Mesenteric fat pad (tissue), 1 donor: ENCODE data around the gene ZFPM1. TPM values are rescaled to one million over a fixed set of nuclear protein-coding genes. Genes with fewer than 3 reads are reported as not detected.

Experiments
- DNase-seq: peaks from one replicate; pipeline ENCODE4 v3.0.0-alpha.2; 2020; ENCODE audit warnings: low spot score
- microRNA-seq: library from miRNA; unstranded; fragments of <30 nt; microRNA quantifications from one replicate; pipeline ENCODE4 v1.2.0, GENCODE V29; 2020; ENCODE audit warnings: borderline number of aligned reads
- total RNA-seq: library from RNA; stranded (reverse); fragmentation: NEBNext Ultra II Directional; extraction: Animal tissue kit (Norgen Biotek cat#: 25700); gene quantifications from one replicate; pipeline ENCODE4 v1.2.1, GENCODE V29; 2021
- donor health status: DM: yes; HTN: yes; CAD: no.

Gene ZFPM1
- total RNA-seq, 1 donor from 2014 or later: 4.8 TPM

GRCh38 chr16:88585927-88586581 lies 133.0 kb downstream of the ZFPM1 start:
- no peak for DNase-seq

Small RNA genes within 50 kb of the gene (microRNA-seq; reads per million reads assigned to microRNA genes)
- not detected for gene MIR5189

Other genes with a start within 250 kb of the ZFPM1 start
- gene ZNF469, start 70.3 kb upstream of the ZFPM1 start, total RNA-seq: 2.5 TPM
- gene ZC3H18, start 117.1 kb downstream of the ZFPM1 start, total RNA-seq: 39.2 TPM
- not detected for gene IL17C, start 185.3 kb downstream of the ZFPM1 start, total RNA-seq
- 183 TPM for gene CYBA, start 197.8 kb downstream of the ZFPM1 start, total RNA-seq
- gene MVD, start 209.8 kb downstream of the ZFPM1 start, total RNA-seq: 22.9 TPM
- 1.2 TPM for gene SNAI3, start 233.2 kb downstream of the ZFPM1 start, total RNA-seq